ENCODE results near the gene CDK6.

DNA sequence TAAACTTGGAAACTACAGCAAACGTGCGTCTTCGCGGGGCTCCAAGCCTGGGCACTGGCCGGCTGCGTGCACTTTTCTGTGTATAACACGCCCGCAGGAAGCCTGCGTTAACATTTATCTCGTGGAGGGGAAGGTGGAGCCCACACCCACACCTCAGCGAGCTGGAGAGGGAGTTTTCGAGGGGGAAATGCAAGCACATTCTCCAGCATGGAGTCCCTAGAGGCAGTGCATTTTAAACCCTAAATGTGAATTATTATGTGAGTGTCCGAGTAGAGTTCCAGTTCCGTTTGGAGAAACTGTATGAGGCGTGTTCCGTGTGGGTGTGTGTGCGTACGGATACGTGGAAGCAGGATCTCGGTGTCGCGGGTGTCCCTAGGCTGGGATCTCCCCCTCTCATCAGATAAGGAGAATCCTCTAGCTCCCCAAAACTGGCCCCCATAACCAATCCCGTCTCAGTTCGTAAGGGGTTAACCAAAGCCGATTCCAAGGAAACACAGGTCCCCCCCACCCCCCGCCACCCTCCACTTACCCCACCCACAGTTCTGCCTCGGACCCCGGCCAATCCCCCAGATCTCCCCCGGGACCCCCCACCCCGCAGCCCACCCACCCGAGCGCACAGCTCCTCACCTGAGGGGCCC is 403 bp downstream of the CDK6 start:
- TF ChIP-seq RAD21 (IDR thresholded peaks at IDR 0.05) (no peak), YY1 (IDR thresholded peaks at IDR 0.05) (no peak)

All from liver (tissue), 2 donors.